GM04504 (cell line): ENCODE results near the gene MUC5B.
"Not testable (repeated sequence)": the region's sequence is repeated elsewhere in the genome, so short reads cannot be mapped to it uniquely, and the experiment has no call there.

ENCODE experiments used
- DNase-seq: peaks from one replicate; pipeline ENCODE4 v3.0.0-alpha.2; 2012; ENCODE audit warnings: low read depth

The MUC5B gene

GRCh38 chr11:1251236-1251770 lies 28.4 kb downstream of the MUC5B start:
- DNase-seq = no peak

- DNase-seq = no peak
These were observed 29.7 kb downstream of the MUC5B start for GRCh38 chr11:1252371-1253102.

GRCh38 chr11:1253103-1253485 lies 30.2 kb downstream of the MUC5B start:
- DNase-seq = no peak

- DNase-seq = no peak
These were observed 31.3 kb downstream of the MUC5B start for GRCh38 chr11:1254086-1254648.

- DNase-seq = no peak
These were observed 31.9 kb downstream of the MUC5B start for GRCh38 chr11:1254733-1255132.

- no peak for DNase-seq
These were observed 32.3 kb downstream of the MUC5B start for GRCh38 chr11:1255151-1255550.

- no peak for DNase-seq
These were observed 33.6 kb downstream of the MUC5B start for GRCh38 chr11:1256257-1257045.

GRCh38 chr11:1257366-1257765 lies 34.5 kb downstream of the MUC5B start:
- no peak for DNase-seq

GRCh38 chr11:1257916-1258315 lies 35.0 kb downstream of the MUC5B start:
- DNase-seq = no peak

GRCh38 chr11:1258401-1259075 lies 35.7 kb downstream of the MUC5B start:
- no peak for DNase-seq

- DNase-seq = no peak
These were observed 36.2 kb downstream of the MUC5B start for GRCh38 chr11:1259076-1259461.

- no peak for DNase-seq
These were observed 36.7 kb downstream of the MUC5B start for GRCh38 chr11:1259561-1259960.

- no peak for DNase-seq
These were observed 37.2 kb downstream of the MUC5B start for GRCh38 chr11:1260023-1260501.

GRCh38 chr11:1260620-1261019 lies 37.8 kb downstream of the MUC5B start:
- DNase-seq = no peak

GRCh38 chr11:1261241-1262071 lies 38.6 kb downstream of the MUC5B start:
- no peak for DNase-seq

- peak; percentile 79 for DNase-seq
These were observed 39.5 kb downstream of the MUC5B start for GRCh38 chr11:1262172-1263006.

- DNase-seq = no peak
These were observed 40.1 kb downstream of the MUC5B start for GRCh38 chr11:1263010-1263409.

- peak; percentile 55 for DNase-seq
These were observed 41.6 kb downstream of the MUC5B start for GRCh38 chr11:1264444-1264843.

- DNase-seq = not testable (repeated sequence)
These were observed 42.6 kb downstream of the MUC5B start for GRCh38 chr11:1265480-1265879.

GRCh38 chr11:1266976-1267375 lies 44.1 kb downstream of the MUC5B start:
- not testable (repeated sequence) for DNase-seq
